OCI-LY3 (cell line): ENCODE results near the gene VMP1.
"Not testable (repeated sequence)": the region's sequence is repeated elsewhere in the genome, so short reads cannot be mapped to it uniquely, and the experiment has no call there.

Source experiments
- H2AFZ ChIP-seq: fragments of 200-600, 300-600 bp; shearing (Covaris generic); 2 replicates; pipeline ENCODE4 v1.6.0; 2014; ENCODE audit warnings: antibody characterized with exemption, low read depth, low read length
- H3K27ac ChIP-seq: fragments of 200-600, 300-600 bp; sonication (generic); 2 replicates; pipeline ENCODE4 v1.5.1; 2014; ENCODE audit warnings: mild to moderate bottlenecking, low read length, moderate library complexity, mixed read lengths
- H3K27me3 ChIP-seq: fragments of 200-600, 300-600 bp; sonication (generic); 2 replicates; pipeline ENCODE4 v1.6.1; 2014; ENCODE audit warnings: low read depth, low read length, mixed read lengths
- H3K36me3 ChIP-seq: fragments of 200-600, 300-600 bp; sonication (generic); replicated peaks from 2 replicates; pipeline ENCODE3; 2014; ENCODE audit warnings: low read depth, low read length, mixed read lengths
- H3K4me1 ChIP-seq: fragments of 300-600, 200-600 bp; sonication (generic); 2 replicates; pipeline ENCODE4 v1.6.1; 2014; ENCODE audit warnings: low read length, mixed read lengths
- H3K4me2 ChIP-seq: fragments of 200-600, 300-600 bp; sonication (generic); 2 replicates; pipeline ENCODE4 v1.6.1; 2014; ENCODE audit warnings: low read length, mixed read lengths
- H3K4me3 ChIP-seq: fragments of 300-600, 200-600 bp; sonication (generic); 2 replicates; pipeline ENCODE4 v1.5.1; 2014; ENCODE audit warnings: antibody characterized with exemption, mild to moderate bottlenecking, low read length, moderate library complexity
- H3K79me2 ChIP-seq: fragments of 300-600, 200-600 bp; shearing (Covaris generic); 2 replicates; pipeline ENCODE4 v1.6.1; 2014; ENCODE audit warnings: mild to moderate bottlenecking, low read length, mixed read lengths
- H3K9ac ChIP-seq: fragments of 300-600, 200-600 bp; shearing (Covaris generic); 2 replicates; pipeline ENCODE4 v1.6.0; 2014; ENCODE audit warnings: mild to moderate bottlenecking, low read length, moderate library complexity
- H3K9me3 ChIP-seq: fragments of 200-600, 300-600 bp; shearing (Covaris generic); 2 replicates; pipeline ENCODE4 v1.6.1; 2014; ENCODE audit warnings: low read length, mixed read lengths; ENCODE audit not compliant: insufficient read depth
- H4K20me1 ChIP-seq: fragments of 200-600, 300-600 bp; sonication (generic); 2 replicates; pipeline ENCODE4 v1.6.1; 2016; ENCODE audit warnings: low read length, mixed read lengths; ENCODE audit not compliant: insufficient read depth
- CTCF ChIP-seq: fragments of 200-600, 300-600 bp; sonication (generic); IDR thresholded peaks from 2 replicates; pipeline ENCODE4 v1.5.1; 2014; ENCODE audit warnings: antibody characterized with exemption, low read length, low read depth
- EZH2phosphoT487 ChIP-seq: fragments of 200-600 bp; shearing (Covaris generic); IDR thresholded peaks from 2 replicates; pipeline ENCODE4 v1.6.1; 2018; ENCODE audit warnings: antibody characterized with exemption, mixed run types, low read depth

VMP1 gene

DNA sequence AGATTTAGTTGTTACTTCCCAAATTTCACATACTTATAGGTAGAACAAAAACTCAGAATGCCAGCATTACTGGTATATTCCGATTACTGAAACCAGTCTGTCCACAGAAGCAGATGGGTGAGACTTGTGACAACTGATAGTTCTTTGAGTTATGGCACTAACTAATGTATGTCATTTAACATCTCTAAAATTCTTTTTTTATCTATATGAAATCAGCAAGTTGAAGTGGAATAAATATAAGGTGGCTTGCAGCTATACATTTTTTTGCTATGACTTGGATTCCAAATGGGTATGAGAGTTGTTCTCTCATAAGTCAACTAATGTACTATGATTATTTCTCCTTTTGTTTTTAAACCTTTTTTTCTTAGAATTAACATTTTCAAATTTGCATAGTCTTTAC is 69.1 kb downstream of the VMP1 start:
- Histone ChIP-seq H4K20me1 (no peaks in the 10 kb centered on the region), H3K36me3 (peaks cover 18% of the 10 kb centered on the region), H3K9ac (no peak overlapping the region), H3K9me3 (no peaks in the 10 kb centered on the region), H3K27me3 (no peaks in the 10 kb centered on the region), H3K4me2 (no peak overlapping the region), H3K4me1 (no peaks in the 10 kb centered on the region), H2AFZ (no peak overlapping the region), H3K27ac (no peak overlapping the region), H3K4me3 (no peak overlapping the region), H3K79me2 (no peaks in the 10 kb centered on the region)
- no peak for TF ChIP-seq CTCF
- no peak for TF ChIP-seq EZH2phosphoT487

DNA sequence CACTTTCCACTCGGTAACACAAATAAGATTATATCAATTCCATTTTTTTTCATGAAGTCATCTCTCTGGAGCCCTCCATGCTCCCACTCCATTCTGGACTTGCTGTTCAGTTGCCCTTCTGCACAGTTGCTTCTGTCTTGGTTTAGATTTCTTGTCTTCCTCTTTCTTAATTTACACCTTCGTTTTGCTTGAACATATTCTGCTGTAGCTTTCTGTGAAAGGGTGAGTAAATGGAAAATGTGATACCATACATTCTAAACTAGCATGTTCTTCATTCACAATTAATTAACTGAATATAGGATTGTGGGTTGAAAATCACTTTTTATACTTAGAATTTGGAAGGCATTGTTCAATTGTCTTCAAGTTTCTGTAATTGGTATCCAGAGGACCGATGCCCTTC is 69.6 kb downstream of the VMP1 start:
- Histone ChIP-seq H3K4me3 (no peak overlapping the region), H3K4me1 (no peaks in the 10 kb centered on the region), H3K4me2 (no peak overlapping the region), H3K9ac (no peak overlapping the region), H3K27ac (no peak overlapping the region), H3K36me3 (peaks cover 18% of the 10 kb centered on the region), H3K79me2 (no peaks in the 10 kb centered on the region), H2AFZ (no peak overlapping the region), H3K27me3 (no peaks in the 10 kb centered on the region), H4K20me1 (no peaks in the 10 kb centered on the region), H3K9me3 (no peaks in the 10 kb centered on the region)
- TF ChIP-seq CTCF: no peak
- TF ChIP-seq EZH2phosphoT487: no peak

DNA sequence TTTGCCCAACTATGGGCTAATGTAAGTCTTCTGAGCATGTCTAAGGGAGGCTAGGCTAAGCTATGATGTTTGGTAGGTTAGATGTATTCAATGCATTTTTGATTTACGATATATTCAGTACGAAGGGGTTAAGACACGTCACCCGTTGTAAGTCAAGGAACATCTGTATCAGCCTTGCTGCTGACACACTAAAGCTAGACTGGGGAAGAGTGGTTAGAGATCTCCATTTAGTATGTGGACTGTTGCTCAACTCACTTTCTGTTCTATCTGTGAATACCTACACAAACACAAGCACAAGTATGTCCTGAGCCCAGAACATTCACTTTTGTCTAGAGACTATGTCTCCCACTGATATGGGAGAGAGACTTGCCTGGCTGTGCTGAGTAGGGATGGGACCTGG is 71.5 kb downstream of the VMP1 start:
- no peak overlapping the region for H3K4me2 ChIP-seq
- H4K20me1 ChIP-seq: no peaks in the 10 kb centered on the region
- no peaks in the 10 kb centered on the region for H3K27me3 ChIP-seq
- TF ChIP-seq EZH2phosphoT487 (no peak), CTCF (no peak)
- no peak overlapping the region for H3K27ac ChIP-seq
- H3K9ac ChIP-seq: no peak overlapping the region
- peaks cover 18% of the 10 kb centered on the region for H3K36me3 ChIP-seq
- H3K9me3 ChIP-seq: no peaks in the 10 kb centered on the region
- no peak overlapping the region for H2AFZ ChIP-seq
- H3K79me2 ChIP-seq: peaks cover 12% of the 10 kb centered on the region
- no peak overlapping the region for H3K4me3 ChIP-seq
- H3K4me1 ChIP-seq: peaks cover 17% of the 10 kb centered on the region

- peaks cover 22% of the 10 kb centered on the region for H3K4me1 ChIP-seq
- H3K4me2 ChIP-seq: no peak overlapping the region
- H3K36me3 ChIP-seq: peaks cover 18% of the 10 kb centered on the region
Observed at GRCh38 chr17:59779521-59779920, 72.1 kb downstream of the VMP1 start.

DNA sequence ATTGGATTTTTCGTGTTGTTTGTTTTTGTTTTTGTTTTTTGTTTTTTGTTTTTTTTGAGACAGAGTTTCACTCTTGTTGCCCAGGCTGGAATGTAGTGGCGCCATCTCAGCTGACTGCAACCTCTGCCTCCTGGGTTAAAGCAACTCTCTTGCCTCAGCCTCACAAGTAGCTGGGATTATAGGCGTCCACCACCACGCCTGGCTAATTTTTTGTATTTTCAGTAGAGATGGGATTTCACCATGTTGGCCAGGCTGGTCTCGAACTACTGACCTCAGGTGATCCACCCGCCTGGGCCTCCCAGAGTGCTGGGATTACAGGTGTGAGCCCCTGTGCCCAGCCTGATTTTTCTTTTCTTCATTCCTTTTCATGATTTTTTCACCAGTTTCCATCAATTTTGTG is 73.1 kb downstream of the VMP1 start:
- H3K36me3 ChIP-seq: peaks cover 17% of the 10 kb centered on the region
- H3K4me2 ChIP-seq, H3K4me3 ChIP-seq, H2AFZ ChIP-seq, H4K20me1 ChIP-seq, H3K9ac ChIP-seq, H3K27ac ChIP-seq, H3K9me3 ChIP-seq, H3K27me3 ChIP-seq: not testable (repeated sequence)
- H3K4me1 ChIP-seq: peaks cover 32% of the 10 kb centered on the region
- H3K79me2 ChIP-seq: peaks cover 25% of the 10 kb centered on the region

More at GRCh38 chr17:59779521-59779920, 72.1 kb downstream of the VMP1 start:
- Histone ChIP-seq H2AFZ (no peak overlapping the region), H3K4me3 (no peak overlapping the region), H3K79me2 (peaks cover 18% of the 10 kb centered on the region), H3K9ac (no peak overlapping the region), H3K9me3 (no peaks in the 10 kb centered on the region), H4K20me1 (no peaks in the 10 kb centered on the region), H3K27ac (no peak overlapping the region), H3K27me3 (no peaks in the 10 kb centered on the region)
- TF ChIP-seq EZH2phosphoT487: no peak
- TF ChIP-seq CTCF: no peak
